Osteocyte (in vitro differentiated cells): Measurements from ENCODE around the gene GRAMD1B. TPM values are rescaled to one million over a fixed set of nuclear protein-coding genes. Genes with fewer than 3 reads are reported as not detected.

Source experiments
- DNase-seq: peaks from one replicate; pipeline ENCODE4 v3.0.0; 2021; ENCODE audit warnings: mixed read lengths; ENCODE audit not compliant: unreplicated experiment; ENCODE audit errors: extremely low spot score
- H3K27ac Mint-ChIP-seq: one replicate; pipeline ENCODE4 v1.8.0; 2021; ENCODE audit warnings: mild to moderate bottlenecking, mixed read lengths; ENCODE audit not compliant: unreplicated experiment
- H3K27me3 Mint-ChIP-seq: one replicate; pipeline ENCODE4 v1.8.0; 2021; ENCODE audit warnings: mixed read lengths; ENCODE audit not compliant: unreplicated experiment
- H3K36me3 Mint-ChIP-seq: one replicate; pipeline ENCODE4 v1.8.0; 2021; ENCODE audit warnings: mixed read lengths; ENCODE audit not compliant: unreplicated experiment
- H3K4me1 Mint-ChIP-seq: one replicate; pipeline ENCODE4 v1.8.0; 2021; ENCODE audit warnings: mixed read lengths; ENCODE audit not compliant: unreplicated experiment
- H3K4me3 Mint-ChIP-seq: one replicate; pipeline ENCODE4 v1.8.0; 2021; ENCODE audit warnings: mild to moderate bottlenecking, moderate library complexity, mixed read lengths; ENCODE audit not compliant: unreplicated experiment
- H3K9me3 Mint-ChIP-seq: one replicate; pipeline ENCODE4 v1.8.0; 2021; ENCODE audit warnings: mixed read lengths; ENCODE audit not compliant: unreplicated experiment
- CTCF ChIP-seq: fragments of 200-600 bp; sonication (generic); IDR thresholded peaks from 2 replicates; pipeline ENCODE4 v1.5.0; 2021; ENCODE audit warnings: antibody characterized with exemption, mild to moderate bottlenecking, moderate library complexity
- total RNA-seq: library from RNA; stranded (reverse); gene quantifications from 2 replicates; pipeline ENCODE4 v1.2.1, GENCODE V29; 2021

The GRAMD1B gene
- total RNA-seq, 1 donor from 2014 or later = 1.9 TPM

- Mint-ChIP-seq H3K36me3 (no peaks in the 10 kb centered on the region), H3K4me1 (peaks cover 2% of the 10 kb centered on the region), H3K27me3 (no peaks in the 10 kb centered on the region), H3K27ac (no peak overlapping the region), H3K9me3 (peaks cover 9% of the 10 kb centered on the region), H3K4me3 (no peak overlapping the region)
- TF ChIP-seq CTCF = no peak
- DNase-seq = no peak
These were observed 90.9 kb downstream of the GRAMD1B start for GRCh38 chr11:123521001-123521400.

- Mint-ChIP-seq H3K4me1 (peaks cover 2% of the 10 kb centered on the region), H3K4me3 (no peak overlapping the region), H3K36me3 (no peaks in the 10 kb centered on the region), H3K9me3 (peaks cover 9% of the 10 kb centered on the region), H3K27me3 (no peaks in the 10 kb centered on the region), H3K27ac (no peak overlapping the region)
- no peak for DNase-seq
- no peak for TF ChIP-seq CTCF
These were observed 91.9 kb downstream of the GRAMD1B start for GRCh38 chr11:123521930-123522329.

GRCh38 chr11:123523539-123523938, 93.5 kb downstream of the GRAMD1B start:
- Mint-ChIP-seq H3K27me3 (no peaks in the 10 kb centered on the region), H3K27ac (no peak overlapping the region), H3K36me3 (no peaks in the 10 kb centered on the region), H3K4me1 (peaks cover 2% of the 10 kb centered on the region), H3K9me3 (peaks cover 9% of the 10 kb centered on the region), H3K4me3 (no peak overlapping the region)
- no peak for DNase-seq
- no peak for TF ChIP-seq CTCF

- Mint-ChIP-seq H3K4me3 (no peak overlapping the region), H3K36me3 (no peaks in the 10 kb centered on the region), H3K27ac (no peak overlapping the region), H3K27me3 (no peaks in the 10 kb centered on the region), H3K9me3 (peaks cover 9% of the 10 kb centered on the region), H3K4me1 (no peaks in the 10 kb centered on the region)
- DNase-seq = no peak
- TF ChIP-seq CTCF = no peak
These were observed 95.0 kb downstream of the GRAMD1B start for GRCh38 chr11:123525097-123525496.

GRCh38 chr11:123525511-123525918, 95.4 kb downstream of the GRAMD1B start:
- H3K4me3 Mint-ChIP-seq = no peak overlapping the region
- no peak for DNase-seq
- H3K9me3 Mint-ChIP-seq = peaks cover 9% of the 10 kb centered on the region
- H3K36me3 Mint-ChIP-seq = no peaks in the 10 kb centered on the region
- H3K27ac Mint-ChIP-seq = no peak overlapping the region
- no peaks in the 10 kb centered on the region for H3K4me1 Mint-ChIP-seq
- TF ChIP-seq CTCF = no peak
- no peaks in the 10 kb centered on the region for H3K27me3 Mint-ChIP-seq
